Retinal pigment epithelial cell (primary cell): ENCODE results near the gene ARR3.
"Not testable (repeated sequence)": the region's sequence is repeated elsewhere in the genome, so short reads cannot be mapped to it uniquely, and the experiment has no call there.

Experiments used
- DNase-seq: peaks from one replicate; pipeline ENCODE4 v3.0.0-alpha.2; 2010; ENCODE audit warnings: low read depth
- H3K4me3 ChIP-seq: 2 replicates; pipeline ENCODE4 v1.5.1; 2011; ENCODE audit warnings: mild to moderate bottlenecking, low read length, control low read depth, moderate library complexity
- CTCF ChIP-seq: conservative IDR thresholded peaks from 2 replicates; pipeline ENCODE4 v1.5.1; 2011; ENCODE audit warnings: low read depth, low read length, control low read depth, inconsistent platforms

ARR3 gene

DNA sequence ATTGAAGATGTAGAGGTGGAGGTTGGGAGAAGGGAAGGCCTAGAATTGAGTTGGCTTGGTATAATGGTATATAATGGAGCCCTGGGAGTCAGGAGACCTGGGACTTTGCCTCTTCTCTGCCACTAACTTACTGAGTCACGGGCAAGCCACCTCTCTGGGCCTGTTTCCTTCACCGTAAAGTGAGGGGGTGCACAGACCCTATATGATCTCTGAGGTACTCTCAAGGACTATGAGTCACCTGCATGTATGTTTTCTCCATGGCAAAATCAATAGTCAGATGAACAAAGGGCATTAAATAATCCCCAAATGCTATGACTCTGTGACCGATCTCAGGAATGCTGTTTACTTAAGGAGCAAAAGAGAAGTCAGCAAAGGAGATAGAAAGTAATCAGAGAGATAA lies 13.2 kb upstream of the ARR3 start:
- H3K4me3 ChIP-seq = no peak overlapping the region
- no peak for DNase-seq
- no peak for TF ChIP-seq CTCF

DNA sequence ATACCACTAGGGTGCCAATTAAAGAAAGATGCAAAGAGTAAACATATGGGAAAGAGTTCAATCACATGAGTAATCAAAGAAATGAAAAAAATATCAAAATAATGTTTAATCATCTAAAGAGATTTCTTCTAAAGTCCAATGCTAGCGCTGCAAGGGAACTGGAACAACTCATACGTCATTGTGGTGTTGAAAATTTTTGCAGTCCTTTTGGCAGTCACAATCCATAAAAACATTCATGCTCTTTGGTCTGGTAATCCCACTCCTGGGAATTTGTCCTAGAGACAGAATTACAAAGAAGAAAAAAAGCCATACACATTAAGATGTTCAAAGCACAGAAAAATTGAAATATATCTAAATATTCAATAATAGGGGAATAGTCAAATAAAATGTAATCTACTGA lies 12.7 kb upstream of the ARR3 start:
- no peak for DNase-seq
- TF ChIP-seq CTCF = no peak
- H3K4me3 ChIP-seq = no peak overlapping the region

DNA sequence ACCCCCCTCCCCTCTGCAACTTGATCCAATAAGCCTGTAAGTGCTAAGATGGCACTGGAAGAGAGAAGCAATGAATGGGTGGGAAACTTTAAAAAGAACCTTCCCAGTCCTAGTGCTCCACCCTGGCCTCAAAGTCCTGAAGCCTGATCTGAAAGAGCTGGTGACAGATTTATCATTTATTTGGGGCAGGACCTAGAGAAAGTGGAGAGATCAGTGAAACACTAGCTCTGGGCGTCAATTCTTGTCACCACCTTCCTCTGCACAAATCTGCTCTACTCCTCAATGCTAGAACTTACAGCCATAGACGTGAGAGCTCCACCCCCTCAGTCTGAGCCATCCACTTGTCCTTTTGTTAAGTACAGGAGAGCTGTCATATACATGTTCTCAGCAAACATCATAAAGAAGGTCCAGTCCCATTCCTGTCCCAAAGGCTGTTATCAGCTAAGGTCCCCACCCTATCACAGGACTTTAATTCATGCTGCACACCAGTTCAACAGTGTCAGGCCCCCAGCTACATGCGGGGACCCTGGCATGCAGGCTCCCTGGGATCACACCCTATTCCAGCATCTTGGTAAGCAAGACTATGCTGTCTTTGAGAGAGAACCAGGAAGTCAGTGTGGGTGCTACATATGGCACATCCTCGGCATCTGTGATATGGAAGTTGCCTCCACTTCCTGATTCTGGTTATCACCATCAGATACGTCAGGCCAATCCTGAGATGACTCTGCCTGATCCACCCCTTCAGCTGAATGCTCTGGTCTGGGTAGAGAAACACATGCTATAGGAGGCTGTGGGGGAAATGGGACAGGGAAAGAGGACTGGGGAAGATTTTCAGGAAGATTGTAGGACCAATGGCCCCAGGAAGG lies 10.5 kb upstream of the ARR3 start:
- no peak overlapping the region for H3K4me3 ChIP-seq
- no peak for DNase-seq
- no peak for TF ChIP-seq CTCF

DNA sequence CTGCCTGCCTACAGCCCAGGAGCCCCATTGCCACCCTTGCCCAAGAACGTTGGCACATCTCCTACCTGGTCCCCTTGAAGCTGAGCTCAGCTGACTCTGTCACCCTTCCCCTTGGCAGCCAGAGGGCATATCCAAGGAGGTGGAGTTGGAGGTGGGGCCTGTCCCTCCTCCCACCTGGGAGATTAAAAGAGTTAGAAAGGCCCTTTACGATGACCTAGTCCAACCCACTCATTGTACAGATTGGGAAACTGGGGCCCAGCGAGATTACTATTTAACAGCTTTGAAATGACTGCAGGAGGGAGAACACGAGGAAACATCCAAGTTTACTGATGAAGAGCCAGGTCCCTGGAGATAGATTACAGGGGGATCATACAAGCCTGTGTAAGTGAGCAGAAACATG lies 8.0 kb upstream of the ARR3 start, which contains the start of gene P2RY4:
P2RY4 (minus strand) TSS at position 101 of the 400 bp plus-strand sequence. CDS start 580 bp downstream, outside the sequence.
- TF ChIP-seq CTCF = no peak
- DNase-seq = no peak
- H3K4me3 ChIP-seq = no peak within 1 kb of the TSS

DNA sequence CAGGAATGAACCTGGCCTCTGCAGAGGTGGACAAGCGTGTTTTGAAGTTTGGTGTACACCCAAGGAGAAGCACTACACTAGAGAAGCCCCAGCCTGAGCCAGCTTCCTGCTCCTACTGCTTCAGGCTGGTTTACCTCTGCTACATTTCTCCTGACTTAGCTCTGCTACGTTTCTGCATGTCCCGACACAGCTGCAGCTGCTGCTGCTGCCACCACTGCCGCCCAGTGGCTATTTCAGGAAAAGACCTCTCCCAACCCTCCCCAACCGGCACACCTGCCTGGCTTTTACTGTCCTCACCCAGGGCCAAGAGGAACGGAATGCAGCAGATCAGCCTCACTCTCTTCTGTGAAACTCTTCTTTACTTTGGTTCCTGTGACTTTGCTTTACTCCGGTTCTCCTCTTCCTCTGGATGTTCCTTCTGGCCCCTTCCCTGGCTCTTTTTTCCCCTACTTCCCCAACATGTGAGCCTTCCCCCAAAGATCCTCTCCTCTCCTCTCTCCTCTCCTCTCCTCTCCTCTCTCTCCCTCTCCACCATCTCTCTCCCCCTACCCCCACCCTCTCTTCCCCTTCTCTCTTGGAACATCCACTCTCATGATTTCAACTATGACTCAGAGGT lies 5.1 kb upstream of the ARR3 start:
- DNase-seq = no peak
- H3K4me3 ChIP-seq = no peak overlapping the region
- TF ChIP-seq CTCF = peak; percentile 65

DNA sequence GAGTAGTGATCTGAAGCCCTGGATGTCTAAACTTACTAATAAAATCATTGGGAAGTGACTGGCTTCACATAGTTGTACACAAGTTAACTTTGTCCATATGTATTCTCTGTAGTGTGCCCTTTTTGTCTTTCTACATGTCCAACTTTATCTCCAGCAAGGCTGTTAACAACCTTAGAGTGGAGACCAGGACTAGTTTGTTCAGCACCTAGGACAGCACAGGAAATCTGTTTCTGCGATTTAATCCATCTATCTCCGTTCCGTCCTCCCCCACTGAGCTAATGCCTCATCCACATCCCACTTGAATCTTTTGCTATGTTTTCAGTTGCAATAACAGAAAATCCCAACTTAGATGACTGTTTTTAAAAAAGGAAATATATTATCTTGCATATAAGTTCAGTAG lies 3.4 kb upstream of the ARR3 start:
- no peak overlapping the region for H3K4me3 ChIP-seq
- DNase-seq = no peak
- TF ChIP-seq CTCF = no peak

DNA sequence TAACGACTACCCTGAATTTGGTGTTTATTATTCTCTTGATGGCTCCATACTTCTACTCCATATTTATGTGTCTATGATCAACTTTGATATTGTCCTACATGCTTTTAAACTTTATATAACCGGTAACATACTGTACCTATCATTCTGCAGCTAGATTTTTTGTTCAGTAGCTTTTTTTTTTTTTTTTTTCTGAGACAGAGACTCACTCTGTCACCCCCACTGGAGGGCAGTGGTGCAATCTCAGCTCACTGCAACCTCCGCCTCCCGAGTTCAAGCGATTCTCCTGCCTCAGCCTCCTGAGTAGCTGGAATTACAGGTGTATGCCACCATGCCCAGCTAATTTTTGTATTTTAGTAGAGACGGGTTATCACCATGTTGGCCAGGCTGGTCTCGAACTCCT lies 5.9 kb downstream of the ARR3 start:
- H3K4me3 ChIP-seq, DNase-seq: not testable (repeated sequence)
